GM18909 (cell line): ENCODE data around the gene SAMD4A.
A peak's percentile ranks its signal among the peaks of the same experiment; 100 is the strongest.

Experiments
- ATAC-seq: cut with Tn5 transposase; IDR thresholded peaks from one replicate; pipeline ENCODE4 v1.9.1; 2021; ENCODE audit warnings: mild to moderate bottlenecking; ENCODE audit not compliant: unreplicated experiment, poor library complexity

Gene SAMD4A

GRCh38 chr14:54697803-54698202 lies 130.9 kb downstream of the SAMD4A start:
- ATAC-seq: no peak

GRCh38 chr14:54698501-54698900 lies 131.6 kb downstream of the SAMD4A start:
- no peak for ATAC-seq

GRCh38 chr14:54698966-54699530 lies 132.1 kb downstream of the SAMD4A start:
- no peak for ATAC-seq

- no peak for ATAC-seq
Measured at GRCh38 chr14:54699735-54700134, 132.8 kb downstream of the SAMD4A start.

GRCh38 chr14:54700717-54701116 lies 133.8 kb downstream of the SAMD4A start:
- ATAC-seq: no peak

- no peak for ATAC-seq
Measured at GRCh38 chr14:54702014-54702491, 135.1 kb downstream of the SAMD4A start.

DNA sequence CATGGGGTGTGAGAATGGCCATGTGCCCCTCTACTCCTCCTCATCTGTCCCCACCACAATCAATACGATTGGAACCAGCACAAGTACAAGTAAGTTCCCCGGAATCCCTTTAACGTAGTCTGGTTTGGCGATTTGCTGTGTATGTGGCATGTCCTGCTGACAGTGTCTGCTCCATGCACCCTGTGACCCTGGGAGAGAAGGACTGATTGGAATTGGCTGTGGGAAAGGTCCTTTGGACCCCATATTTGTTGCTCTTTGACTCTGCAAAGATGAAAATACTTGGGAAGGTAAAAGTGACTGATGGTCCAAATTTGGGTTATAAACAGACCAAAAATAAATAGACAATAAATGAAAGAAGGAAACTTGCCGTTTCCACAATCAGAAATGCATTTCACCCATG lies 135.6 kb downstream of the SAMD4A start:
- no peak for ATAC-seq

DNA sequence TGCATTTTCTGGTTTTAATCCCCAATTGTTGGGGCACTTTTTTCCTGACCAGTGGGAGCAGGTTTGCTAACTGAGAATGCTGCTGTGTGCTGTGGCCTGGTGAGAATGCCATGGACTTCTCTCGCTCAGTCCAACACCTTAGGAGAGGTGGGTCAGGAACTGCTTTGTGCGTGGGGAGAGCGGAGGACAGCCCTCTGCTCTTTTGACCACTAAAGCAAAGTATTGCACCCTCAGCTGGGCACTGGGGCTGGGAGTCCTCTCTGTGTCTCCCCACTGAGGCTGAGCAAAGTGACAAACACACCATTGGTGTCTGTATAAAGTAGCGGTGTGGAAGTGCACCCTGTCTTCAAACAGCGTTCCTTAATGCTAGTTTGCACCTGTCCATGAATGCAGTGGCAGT lies 136.2 kb downstream of the SAMD4A start:
- no peak for ATAC-seq

DNA sequence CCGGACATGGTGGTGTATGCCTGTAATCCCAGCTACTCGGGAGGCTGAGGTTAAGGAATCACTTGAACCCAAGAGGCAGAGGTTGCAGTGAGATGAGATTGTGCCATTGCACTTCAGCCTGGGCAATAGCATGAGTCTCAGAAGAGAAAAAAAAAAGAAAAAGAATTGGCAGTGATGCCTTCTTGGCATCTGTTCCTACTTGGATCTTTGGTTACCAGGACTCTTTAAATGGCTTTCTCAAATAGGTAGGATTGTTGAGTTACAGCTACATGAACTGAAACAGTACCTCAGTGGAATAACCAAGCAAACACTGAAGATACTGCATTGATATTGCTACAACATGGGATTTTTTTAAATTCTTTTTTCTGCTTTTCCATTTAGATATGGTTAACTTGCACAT lies 136.8 kb downstream of the SAMD4A start:
- no peak for ATAC-seq

DNA sequence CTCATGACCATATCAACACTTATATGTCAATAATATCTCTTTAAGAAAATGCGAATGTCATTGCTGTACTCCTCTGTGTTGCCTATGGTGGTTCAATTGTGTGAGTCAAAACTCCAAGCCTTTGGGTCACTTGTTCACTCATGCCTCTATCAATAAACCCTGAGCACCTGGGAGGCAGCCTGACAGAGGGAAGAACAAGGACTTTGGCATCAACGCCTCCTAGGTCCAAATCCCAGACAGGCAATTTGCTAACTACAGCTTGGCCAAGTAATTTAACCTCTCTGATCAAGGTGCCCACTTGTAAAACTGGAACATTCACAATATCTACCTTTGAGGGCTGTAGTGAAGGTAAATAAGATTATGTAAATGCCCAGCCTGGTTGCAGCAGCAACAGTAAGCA lies 137.8 kb downstream of the SAMD4A start:
- ATAC-seq: no peak

GRCh38 chr14:54706769-54707168 lies 139.8 kb downstream of the SAMD4A start:
- no peak for ATAC-seq

DNA sequence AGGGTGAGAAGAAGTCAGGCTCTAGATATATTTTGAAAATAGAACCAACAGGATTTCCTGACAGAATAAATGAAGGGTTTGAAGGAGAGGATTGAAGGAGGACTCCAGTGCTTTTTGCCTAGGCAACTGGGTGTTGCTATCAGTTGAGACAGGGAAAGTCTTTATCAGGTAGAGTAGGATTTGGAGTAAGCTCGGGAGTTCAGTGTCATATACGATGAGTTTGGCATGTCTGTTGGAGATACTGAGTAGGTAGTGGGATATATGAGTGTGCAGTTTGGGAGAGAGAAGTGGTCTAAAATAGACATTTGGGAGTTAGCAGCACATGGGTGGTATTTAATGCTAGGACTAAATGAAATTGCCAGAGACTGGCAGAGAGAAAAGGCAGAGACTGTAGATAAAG lies 141.2 kb downstream of the SAMD4A start:
- ATAC-seq: no peak

DNA sequence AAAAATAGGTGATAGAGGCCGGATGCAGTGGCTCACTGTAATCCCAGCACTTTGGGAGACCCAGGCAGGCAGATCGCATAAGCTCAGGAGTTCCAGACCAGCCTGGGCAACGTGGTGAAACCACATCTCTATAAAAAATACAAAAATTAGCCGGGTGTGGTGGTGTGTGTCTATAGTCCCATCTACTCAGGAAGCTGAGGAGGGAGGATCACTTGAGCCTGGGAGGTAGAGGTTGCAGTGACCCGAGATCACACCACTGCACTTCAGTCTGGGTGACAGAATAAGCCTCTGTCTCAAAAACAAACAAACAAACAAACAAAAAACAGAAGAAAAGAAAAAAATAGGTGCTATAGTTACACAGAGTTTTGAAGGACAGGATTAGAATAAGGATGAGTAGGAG lies 142.1 kb downstream of the SAMD4A start:
- ATAC-seq: no peak

DNA sequence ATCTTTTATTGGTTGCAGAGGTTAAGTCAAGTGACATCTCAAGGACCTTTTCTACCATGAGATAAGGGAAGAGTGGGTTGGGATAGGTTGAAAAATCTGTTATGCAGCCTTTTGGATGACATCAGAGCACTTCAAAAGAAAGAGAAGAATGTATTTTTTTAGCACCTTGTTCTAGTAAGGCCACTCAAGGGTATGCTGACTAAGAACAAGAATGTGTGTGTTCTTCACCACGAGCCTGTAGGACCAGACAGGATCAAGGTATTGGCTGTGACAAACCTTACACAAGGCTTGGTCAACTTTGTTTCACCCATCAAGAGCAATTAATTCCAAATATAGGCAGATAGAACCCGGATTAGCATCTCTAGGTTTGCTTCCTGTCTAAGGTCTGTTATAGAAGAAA lies 142.5 kb downstream of the SAMD4A start:
- peak; percentile 77 for ATAC-seq

DNA sequence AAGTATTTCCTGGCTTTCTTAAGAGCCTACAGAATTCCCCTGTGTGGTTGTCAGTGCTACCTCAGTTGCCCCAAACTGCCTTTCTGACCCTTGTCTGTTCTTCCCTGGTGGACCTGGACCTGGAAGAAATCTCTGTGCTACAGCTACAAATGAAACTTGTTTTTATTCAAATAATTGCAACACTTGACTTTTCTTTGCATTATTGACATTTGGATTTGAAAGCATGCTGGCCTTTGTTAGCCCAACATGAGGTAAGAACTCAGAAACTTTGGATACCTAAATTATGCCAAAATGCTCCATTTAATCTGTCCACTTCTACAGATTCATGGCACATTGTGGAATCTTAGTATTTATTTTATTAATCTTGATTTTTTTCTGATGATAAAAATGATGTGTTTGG lies 142.9 kb downstream of the SAMD4A start:
- no peak for ATAC-seq

DNA sequence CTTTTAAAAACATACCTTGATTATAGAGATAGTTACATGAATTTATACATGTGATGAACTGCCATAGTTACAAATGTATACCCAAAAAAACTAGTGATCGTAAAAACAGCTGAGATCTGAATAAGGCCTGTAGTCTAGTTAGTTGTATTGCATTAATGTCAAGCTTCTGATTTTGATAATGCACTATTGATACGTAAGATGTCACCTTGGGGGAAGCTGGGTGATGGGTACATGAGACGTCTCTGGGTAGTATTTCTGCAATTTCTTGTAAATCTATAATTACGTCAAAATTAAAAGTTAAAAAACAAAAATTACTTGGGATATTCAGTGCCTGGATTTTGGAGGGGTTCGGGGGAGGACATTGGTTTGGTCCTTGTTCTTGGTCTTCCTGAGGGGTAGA lies 144.4 kb downstream of the SAMD4A start:
- no peak for ATAC-seq

- peak; percentile 36 for ATAC-seq
Measured at GRCh38 chr14:54711812-54712464, 145.0 kb downstream of the SAMD4A start.

DNA sequence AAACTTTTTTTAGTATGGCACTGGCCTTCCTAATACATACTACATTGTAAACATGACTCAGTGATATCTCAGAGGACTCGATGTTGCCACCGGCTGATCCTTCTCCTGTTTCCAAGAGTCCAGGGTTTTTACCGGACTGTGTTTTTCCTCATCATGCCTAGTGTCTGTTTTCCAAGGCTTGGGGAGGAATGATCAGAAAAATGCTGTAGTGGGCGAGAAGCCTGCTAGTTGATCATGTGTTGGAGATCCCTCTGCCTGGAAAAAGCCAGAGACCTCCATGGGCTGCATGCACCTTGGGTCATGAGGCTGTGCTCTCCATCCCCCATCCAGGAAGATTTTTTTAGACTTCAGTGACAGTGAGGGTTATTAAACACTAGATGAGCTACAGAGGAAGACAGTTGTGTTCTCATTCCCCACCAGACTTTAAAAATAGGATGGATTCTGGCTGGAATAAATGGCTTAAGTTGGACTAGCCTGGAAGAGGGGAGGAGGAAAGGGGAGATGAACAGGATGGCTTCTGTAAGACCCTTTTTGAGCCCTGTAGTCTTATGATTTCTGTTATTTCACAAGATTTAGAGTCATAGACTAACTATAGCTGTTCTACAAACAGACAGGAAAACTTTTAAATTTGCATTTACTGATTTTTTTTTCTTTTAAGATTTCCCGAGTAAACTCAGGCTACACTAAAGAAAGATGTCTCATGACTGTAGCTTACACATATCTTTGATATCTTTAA lies 145.7 kb downstream of the SAMD4A start:
- ATAC-seq: no peak

DNA sequence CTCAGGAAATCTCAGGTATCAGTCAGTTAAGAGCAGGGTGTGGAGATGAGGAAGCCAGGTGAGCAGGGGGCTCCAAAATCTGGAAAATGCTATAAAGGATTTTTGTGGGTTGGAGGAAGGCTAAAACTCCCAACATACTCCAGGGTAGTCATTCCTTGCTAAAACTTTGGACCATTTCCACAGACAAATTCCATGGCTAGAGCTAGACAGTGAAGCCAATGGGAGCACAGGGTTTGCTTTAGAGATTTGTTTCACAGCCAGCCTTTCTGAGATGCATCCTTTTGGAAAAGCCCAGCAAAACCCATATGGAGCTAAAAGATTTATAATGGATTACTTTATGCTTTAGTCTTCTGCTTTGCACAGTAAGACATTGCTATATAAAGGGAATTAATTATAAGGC lies 146.5 kb downstream of the SAMD4A start:
- no peak for ATAC-seq

GRCh38 chr14:54715239-54715638 lies 148.3 kb downstream of the SAMD4A start:
- ATAC-seq: no peak

DNA sequence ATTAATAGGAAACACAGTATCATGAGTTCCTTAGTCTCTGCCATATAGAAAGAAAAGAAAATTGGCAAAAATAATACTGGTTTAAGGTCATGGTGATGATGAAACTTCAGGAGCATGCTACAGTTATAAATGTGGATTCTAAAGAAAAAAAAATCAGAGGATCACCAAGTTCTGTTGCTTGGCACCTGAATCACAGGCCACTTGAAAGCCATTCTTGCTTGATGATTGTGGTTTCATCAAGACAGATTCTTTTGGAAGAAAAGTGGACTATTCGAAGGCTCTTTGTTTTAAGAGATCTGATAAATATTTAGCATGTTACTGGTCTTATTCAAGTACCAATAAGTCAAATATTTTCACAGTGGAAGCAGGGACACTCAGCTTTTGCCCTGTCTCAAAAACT lies 148.9 kb downstream of the SAMD4A start:
- ATAC-seq: no peak

DNA sequence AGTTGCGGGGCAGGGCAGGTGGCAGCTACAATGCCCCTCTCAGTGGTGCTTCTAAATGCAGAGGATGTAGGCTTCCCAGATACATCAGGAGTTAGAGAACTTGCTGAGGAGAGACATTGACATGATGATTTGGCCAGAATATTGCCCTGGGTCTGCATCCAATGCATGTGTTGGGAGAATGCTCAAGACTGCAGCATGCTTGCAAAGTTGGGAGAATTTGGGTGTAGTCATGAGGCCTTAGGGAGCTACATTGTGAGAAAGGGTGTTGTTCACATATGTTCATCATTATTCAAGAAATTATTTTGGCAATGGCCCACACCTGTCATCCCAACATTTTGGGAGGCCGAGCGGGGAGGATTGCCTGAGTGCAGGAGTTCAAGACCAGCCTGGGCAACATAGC lies 149.9 kb downstream of the SAMD4A start:
- no peak for ATAC-seq
